Stimulated activated naive CD8-positive, alpha-beta T cell treated with anti-CD3 and anti-CD28 coated beads, Interleukin-15, Interleukin-2, amounts not matched to agents 100 ng/mL and 50 ng/mL, for 24 hours (primary cell): ENCODE measurements around the gene BLNK.

Experiments
- H3K27ac Mint-ChIP-seq: one replicate; pipeline ENCODE4 v1.8.0; 2021; ENCODE audit warnings: mild to moderate bottlenecking, mixed read lengths
- H3K27me3 Mint-ChIP-seq: one replicate; pipeline ENCODE4 v1.8.0; 2021; ENCODE audit warnings: mixed read lengths
- H3K36me3 Mint-ChIP-seq: one replicate; pipeline ENCODE4 v1.8.0; 2021; ENCODE audit warnings: low read depth, mixed read lengths
- H3K4me1 Mint-ChIP-seq: one replicate; pipeline ENCODE4 v1.8.0; 2021; ENCODE audit warnings: low read depth, mixed read lengths
- H3K4me3 Mint-ChIP-seq: one replicate; pipeline ENCODE4 v1.8.0; 2021; ENCODE audit warnings: mild to moderate bottlenecking, mixed read lengths
- H3K9me3 Mint-ChIP-seq: one replicate; pipeline ENCODE4 v1.8.0; 2021; ENCODE audit warnings: mixed read lengths

Gene BLNK

DNA sequence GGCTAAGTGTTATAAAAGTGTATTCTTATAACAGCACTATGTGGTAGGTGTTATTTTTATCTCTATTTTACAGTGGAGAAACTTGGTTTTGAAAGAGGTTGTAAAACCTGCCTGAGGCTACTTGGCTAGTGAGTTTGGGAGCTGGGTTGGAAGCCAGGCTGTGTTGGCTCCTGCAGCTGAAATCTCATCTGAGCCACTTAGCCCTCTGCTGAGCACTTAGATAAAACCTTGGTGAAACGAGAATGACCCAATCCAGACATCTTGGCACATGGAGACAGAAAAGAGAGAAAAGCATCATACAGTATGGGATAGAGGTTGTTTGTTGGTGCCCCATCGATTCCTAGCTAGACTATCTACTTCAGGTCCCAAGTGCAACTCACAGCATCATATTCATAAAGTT, 37.4 kb downstream of the BLNK start:
- Mint-ChIP-seq H3K9me3 (no peaks in the 10 kb centered on the region), H3K4me3 (no peak overlapping the region), H3K36me3 (no peaks in the 10 kb centered on the region), H3K4me1 (peaks cover 24% of the 10 kb centered on the region), H3K27me3 (no peaks in the 10 kb centered on the region), H3K27ac (no peak overlapping the region)

GRCh38 chr10:96230527-96230926, 40.8 kb downstream of the BLNK start:
- H3K4me3 Mint-ChIP-seq: no peak overlapping the region
- H3K36me3 Mint-ChIP-seq: no peaks in the 10 kb centered on the region
- H3K9me3 Mint-ChIP-seq: no peaks in the 10 kb centered on the region
- peaks cover 16% of the 10 kb centered on the region for H3K4me1 Mint-ChIP-seq
- no peaks in the 10 kb centered on the region for H3K27me3 Mint-ChIP-seq
- no peak overlapping the region for H3K27ac Mint-ChIP-seq

DNA sequence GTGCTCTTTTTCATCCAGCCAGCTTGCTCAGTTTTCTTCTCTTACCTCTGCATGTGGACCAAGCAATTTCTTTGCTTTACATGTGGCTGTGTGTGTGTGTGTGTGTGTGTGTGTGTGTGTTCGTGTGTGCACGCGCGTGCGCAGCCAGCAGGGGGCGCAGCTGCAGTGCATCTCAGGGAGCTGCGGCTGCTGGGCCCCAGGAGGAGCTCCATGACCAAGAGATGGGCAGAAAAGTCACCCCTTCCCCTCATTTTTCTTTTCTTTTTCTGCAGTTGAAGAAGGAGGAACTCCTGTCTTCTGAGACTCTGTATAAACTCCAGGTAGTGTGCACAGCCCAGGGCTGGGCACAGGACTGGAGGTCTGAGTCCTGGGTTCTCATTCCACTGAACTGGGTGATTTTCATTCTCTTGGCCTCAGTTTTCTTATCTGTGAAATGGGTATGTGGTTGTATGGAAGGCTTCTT, 41.8 kb downstream of the BLNK start:
- H3K4me1 Mint-ChIP-seq: peaks cover 15% of the 10 kb centered on the region
- H3K27me3 Mint-ChIP-seq: no peaks in the 10 kb centered on the region
- H3K36me3 Mint-ChIP-seq: no peaks in the 10 kb centered on the region
- peak overlapping the region; percentile 68 for H3K27ac Mint-ChIP-seq
- H3K9me3 Mint-ChIP-seq: no peaks in the 10 kb centered on the region
- no peak overlapping the region for H3K4me3 Mint-ChIP-seq

GRCh38 chr10:96228408-96228994, 42.9 kb downstream of the BLNK start:
- Mint-ChIP-seq H3K27ac (no peak overlapping the region), H3K4me3 (no peak overlapping the region), H3K9me3 (no peaks in the 10 kb centered on the region), H3K36me3 (no peaks in the 10 kb centered on the region), H3K27me3 (no peaks in the 10 kb centered on the region), H3K4me1 (peaks cover 15% of the 10 kb centered on the region)

- H3K4me3 Mint-ChIP-seq: no peak overlapping the region
- H3K27ac Mint-ChIP-seq: no peak overlapping the region
- no peaks in the 10 kb centered on the region for H3K36me3 Mint-ChIP-seq
- H3K4me1 Mint-ChIP-seq: peaks cover 15% of the 10 kb centered on the region
- no peaks in the 10 kb centered on the region for H3K27me3 Mint-ChIP-seq
- H3K9me3 Mint-ChIP-seq: no peaks in the 10 kb centered on the region
Observed at GRCh38 chr10:96227206-96227605, 44.2 kb downstream of the BLNK start.

DNA sequence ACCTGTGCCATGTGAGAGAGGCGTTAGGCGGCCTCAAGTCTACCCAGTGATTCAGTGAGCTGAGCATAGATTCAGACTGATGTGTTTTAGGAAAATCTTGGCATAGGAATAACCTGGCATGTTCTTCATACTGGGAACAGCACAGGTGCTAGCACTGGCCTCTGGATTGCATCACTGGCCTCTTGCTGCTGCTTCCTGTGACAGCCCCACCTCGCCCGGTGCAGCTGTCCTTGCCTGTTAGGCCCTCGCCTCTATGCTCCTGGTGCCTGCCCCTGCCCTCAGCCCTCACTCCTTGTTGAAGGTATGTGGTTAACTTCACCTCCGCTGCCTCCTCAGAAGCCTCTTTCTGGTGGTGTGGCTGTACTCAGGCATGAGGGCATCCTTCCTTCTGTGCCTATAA, 46.2 kb downstream of the BLNK start:
- Mint-ChIP-seq H3K9me3 (no peaks in the 10 kb centered on the region), H3K4me1 (peaks cover 9% of the 10 kb centered on the region), H3K27ac (no peak overlapping the region), H3K36me3 (no peaks in the 10 kb centered on the region), H3K27me3 (no peaks in the 10 kb centered on the region), H3K4me3 (no peak overlapping the region)

- peaks cover 3% of the 10 kb centered on the region for H3K27me3 Mint-ChIP-seq
- H3K27ac Mint-ChIP-seq: no peak overlapping the region
- H3K9me3 Mint-ChIP-seq: no peaks in the 10 kb centered on the region
- no peak overlapping the region for H3K4me3 Mint-ChIP-seq
- no peaks in the 10 kb centered on the region for H3K36me3 Mint-ChIP-seq
- no peaks in the 10 kb centered on the region for H3K4me1 Mint-ChIP-seq
Observed at GRCh38 chr10:96222908-96223307, 48.5 kb downstream of the BLNK start.

DNA sequence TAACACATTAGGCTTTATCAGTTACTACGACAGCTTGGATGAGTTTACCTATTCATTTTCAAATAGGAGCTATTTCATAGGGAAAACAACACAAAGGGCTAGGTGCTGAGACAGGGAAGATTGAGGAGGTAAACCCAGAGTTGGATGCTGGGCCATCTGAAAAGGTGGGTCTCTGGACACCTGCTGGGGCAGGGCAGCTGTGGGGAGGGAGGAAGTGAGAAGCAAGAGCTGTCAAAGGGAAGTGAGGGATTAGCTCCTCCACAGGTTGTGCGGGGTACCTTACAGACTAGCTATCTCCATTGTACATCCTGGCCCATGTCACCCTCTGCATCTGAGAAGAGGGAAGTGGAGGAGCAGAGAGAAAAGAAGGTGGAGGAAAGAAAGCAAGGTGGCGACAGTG, 48.9 kb downstream of the BLNK start:
- Mint-ChIP-seq H3K9me3 (no peaks in the 10 kb centered on the region), H3K4me3 (no peak overlapping the region), H3K36me3 (no peaks in the 10 kb centered on the region), H3K27me3 (peaks cover 5% of the 10 kb centered on the region), H3K27ac (no peak overlapping the region), H3K4me1 (no peaks in the 10 kb centered on the region)

DNA sequence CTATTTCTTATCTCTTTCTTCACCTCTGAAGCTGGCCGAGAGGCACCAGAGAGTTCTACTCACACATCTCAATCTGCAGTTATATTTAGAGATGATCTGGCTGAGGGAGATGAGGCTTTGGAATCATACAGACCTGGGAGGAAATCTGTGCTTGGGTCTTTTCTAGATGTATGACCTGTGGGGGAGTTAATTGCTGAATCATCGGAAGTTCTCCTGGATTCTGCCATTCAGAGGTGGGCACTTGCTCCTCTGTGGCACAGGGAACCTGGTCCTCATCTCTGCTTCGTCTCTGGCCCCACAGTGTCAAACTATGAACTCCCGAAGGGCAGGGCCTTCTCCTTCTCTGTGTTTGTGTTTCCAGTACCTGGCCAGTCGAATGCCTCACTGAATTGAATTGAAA, 52.5 kb downstream of the BLNK start:
- Mint-ChIP-seq H3K9me3 (no peaks in the 10 kb centered on the region), H3K27ac (no peak overlapping the region), H3K36me3 (no peaks in the 10 kb centered on the region), H3K27me3 (peaks cover 14% of the 10 kb centered on the region), H3K4me3 (no peak overlapping the region), H3K4me1 (no peaks in the 10 kb centered on the region)

- Mint-ChIP-seq H3K4me1 (no peaks in the 10 kb centered on the region), H3K36me3 (no peaks in the 10 kb centered on the region), H3K4me3 (no peak overlapping the region), H3K9me3 (no peaks in the 10 kb centered on the region), H3K27ac (no peak overlapping the region), H3K27me3 (peaks cover 14% of the 10 kb centered on the region)
Observed at GRCh38 chr10:96217711-96218110, 53.7 kb downstream of the BLNK start.

DNA sequence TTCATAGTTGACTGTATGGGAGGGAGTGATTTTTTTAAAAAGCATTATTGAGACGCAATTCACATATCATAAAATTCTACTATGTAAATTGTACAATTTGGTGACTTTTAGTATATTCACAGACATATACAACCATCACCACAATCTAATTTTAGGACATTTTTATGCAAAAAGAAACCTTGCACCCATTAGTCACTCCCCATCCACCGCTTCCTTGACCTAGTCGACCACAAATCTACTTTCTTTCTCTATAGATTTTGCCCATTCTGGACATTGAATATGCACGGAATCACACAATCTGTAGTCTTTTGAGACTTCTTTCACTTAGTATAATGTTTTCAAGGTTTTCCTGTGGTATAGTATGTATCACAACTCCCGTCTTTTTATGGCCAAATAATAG, 54.6 kb downstream of the BLNK start:
- Mint-ChIP-seq H3K4me1 (no peaks in the 10 kb centered on the region), H3K27ac (no peak overlapping the region), H3K27me3 (peaks cover 14% of the 10 kb centered on the region), H3K9me3 (no peaks in the 10 kb centered on the region), H3K4me3 (no peak overlapping the region), H3K36me3 (no peaks in the 10 kb centered on the region)

- no peaks in the 10 kb centered on the region for H3K4me1 Mint-ChIP-seq
- no peak overlapping the region for H3K27ac Mint-ChIP-seq
- H3K4me3 Mint-ChIP-seq: no peak overlapping the region
- peaks cover 11% of the 10 kb centered on the region for H3K27me3 Mint-ChIP-seq
- H3K36me3 Mint-ChIP-seq: no peaks in the 10 kb centered on the region
- no peaks in the 10 kb centered on the region for H3K9me3 Mint-ChIP-seq
Observed at GRCh38 chr10:96212911-96213310, 58.5 kb downstream of the BLNK start.

DNA sequence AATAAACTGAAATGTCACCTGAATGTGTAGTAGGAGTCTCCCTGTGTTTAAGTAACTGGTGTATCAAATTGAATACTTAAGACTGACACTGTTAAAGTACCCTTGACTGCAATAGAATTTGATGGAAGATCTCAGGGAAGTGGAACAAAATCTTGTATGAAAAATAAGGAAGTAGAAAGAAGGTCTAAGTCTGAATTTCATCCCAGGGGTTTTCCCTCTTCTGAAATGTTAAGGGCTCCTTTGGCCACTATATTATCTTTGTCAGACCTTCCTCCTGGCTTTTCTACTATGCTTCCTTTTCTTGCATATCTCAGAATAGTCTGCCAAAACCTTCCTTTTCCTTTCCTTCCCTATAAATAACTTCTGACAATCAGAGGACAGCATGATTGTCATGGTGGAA, 59.6 kb downstream of the BLNK start:
- Mint-ChIP-seq H3K36me3 (no peaks in the 10 kb centered on the region), H3K4me3 (no peak overlapping the region), H3K9me3 (no peaks in the 10 kb centered on the region), H3K4me1 (no peaks in the 10 kb centered on the region), H3K27me3 (peaks cover 6% of the 10 kb centered on the region), H3K27ac (no peak overlapping the region)

GRCh38 chr10:96208946-96209345, 62.4 kb downstream of the BLNK start:
- Mint-ChIP-seq H3K36me3 (no peaks in the 10 kb centered on the region), H3K27me3 (no peaks in the 10 kb centered on the region)

DNA sequence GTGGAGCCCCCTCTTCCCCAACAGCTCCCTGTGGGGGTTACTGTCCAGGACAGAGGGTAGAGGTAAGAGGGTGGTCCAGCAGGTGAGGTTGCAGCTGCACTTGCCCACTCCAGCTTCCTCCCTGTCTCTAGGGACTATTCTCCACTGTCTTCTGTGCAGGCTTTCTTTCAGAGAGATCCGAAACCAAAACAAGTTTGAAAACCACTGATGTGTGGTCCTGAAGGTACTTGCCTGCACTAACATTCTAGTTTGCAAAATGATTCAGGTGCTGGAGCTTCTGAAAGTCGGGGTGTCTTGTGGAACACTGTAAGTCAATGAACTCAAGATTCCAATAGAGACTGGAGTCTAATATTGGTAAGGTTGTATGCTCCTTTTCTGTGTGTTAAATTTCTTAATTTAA, 63.1 kb downstream of the BLNK start:
- H3K27ac Mint-ChIP-seq: no peak overlapping the region
- no peaks in the 10 kb centered on the region for H3K36me3 Mint-ChIP-seq
- H3K4me1 Mint-ChIP-seq: no peaks in the 10 kb centered on the region
- no peaks in the 10 kb centered on the region for H3K9me3 Mint-ChIP-seq
- H3K4me3 Mint-ChIP-seq: no peak overlapping the region
- H3K27me3 Mint-ChIP-seq: no peaks in the 10 kb centered on the region

More at GRCh38 chr10:96208946-96209345, 62.4 kb downstream of the BLNK start:
- H3K4me3 Mint-ChIP-seq: no peak overlapping the region
- H3K9me3 Mint-ChIP-seq: no peaks in the 10 kb centered on the region
- H3K27ac Mint-ChIP-seq: no peak overlapping the region
- H3K4me1 Mint-ChIP-seq: no peaks in the 10 kb centered on the region

DNA sequence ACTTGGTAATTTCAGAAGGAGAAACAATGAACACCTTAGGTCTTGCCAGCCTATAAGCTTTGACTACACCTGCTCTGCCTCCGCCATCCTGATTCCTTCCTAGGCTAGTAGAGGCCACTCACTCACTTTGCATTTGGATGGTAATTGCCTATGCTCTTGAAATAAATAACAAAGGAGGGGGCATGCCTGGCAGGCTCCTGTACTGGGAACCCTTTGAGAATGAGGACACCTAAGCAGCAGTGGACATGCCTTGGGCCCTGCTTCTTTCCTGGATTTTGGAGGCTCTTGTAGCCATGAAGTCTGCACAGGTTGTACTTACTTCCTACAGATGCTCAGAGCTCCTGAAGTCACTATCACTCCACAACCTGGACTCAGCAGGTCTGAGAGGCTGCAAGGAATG, 65.8 kb downstream of the BLNK start:
- Mint-ChIP-seq H3K27me3 (no peaks in the 10 kb centered on the region), H3K4me3 (no peak overlapping the region)

More for the DNA sequence above, 65.8 kb downstream of the BLNK start:
- Mint-ChIP-seq H3K4me1 (no peaks in the 10 kb centered on the region), H3K36me3 (no peaks in the 10 kb centered on the region), H3K27ac (no peak overlapping the region), H3K9me3 (no peaks in the 10 kb centered on the region)
